Motor neuron (in vitro differentiated cells): Measurements from ENCODE around the gene CNTN3. TPM values are rescaled to one million over a fixed set of nuclear protein-coding genes. Genes with fewer than 3 reads are reported as not detected.
A peak's percentile ranks its signal among the peaks of the same experiment; 100 is the strongest.

ENCODE experiments used
- ATAC-seq, 8 experiments: fragments of 200-7000 bp; cut with Tn5 transposase; replicated peaks in 6 of 8; 2 replicates each; pipeline ENCODE4 v1.8.0; 2021; ENCODE audit warnings: mild to moderate bottlenecking in 8 of 8, moderate library complexity in 8 of 8
- H3K27ac ChIP-seq, 2 donors: fragments of 250-450 bp; sonication (Bioruptor Pico); 2 replicates each; pipeline ENCODE4 v1.9.0; 2021; ENCODE audit warnings: antibody characterized with exemption in 2 of 2, mild to moderate bottlenecking in 2 of 2, moderate library complexity in 1 of 2
- H3K4me1 ChIP-seq, 2 donors: fragments of 250-450 bp; sonication (Bioruptor Pico); replicated peaks in 1 of 2; 2 replicates each; pipeline ENCODE4 v1.6.1; 2021; ENCODE audit warnings: antibody characterized with exemption in 2 of 2, mild to moderate bottlenecking in 2 of 2, moderate library complexity in 1 of 2
- H3K4me3 ChIP-seq, 5 donors: fragments of 250-450 bp; sonication (Bioruptor Pico); 2 replicates each; pipeline ENCODE4 v1.9.0; 2021; ENCODE audit warnings: antibody characterized with exemption in 5 of 5, mild to moderate bottlenecking in 5 of 5, moderate library complexity in 4 of 5
- WGBS, 10 experiments: fragments of 450-650 bp; shearing (Covaris generic); methylation state at CpG; one replicate each; pipeline ENCODE4 v1.0.0; 2022; 5-methylcytosine and 5-hydroxymethylcytosine counted together
- in situ Hi-C, 9 experiments: fragments of 400-800 bp; cut with MboI; loops; one replicate each; pipeline ENCODE4 v1.15.0; 2021; ENCODE audit warnings: low sequenced_read_pairs in 9 of 9, low pct_unique_long_range_greater_than_20kb in 2 of 9; ENCODE audit not compliant: unreplicated experiment in 9 of 9
- total RNA-seq, 8 experiments: library from RNA; unstranded; fragments of 300-600 nt; gene quantifications; 2 replicates each; pipeline versions ENCODE4 v1.2.3 to v1.2.4, GENCODE V29; 2022

Gene CNTN3
- total RNA-seq = 10 to 100 TPM in 3 of 8 experiments, 1 to 10 TPM in 4, under 1 TPM in 1; 0.63 to 16.4 (median 2.3) TPM

GRCh38 chr3:74614107-74614967 lies at the start of gene CNTN3:
Gene CNTN3 (minus strand): TSS chr3:74614659. CDS start chr3:74521112, 93,547 bp downstream.
- no peak within 1 kb of the TSS for H3K27ac ChIP-seq

DNA sequence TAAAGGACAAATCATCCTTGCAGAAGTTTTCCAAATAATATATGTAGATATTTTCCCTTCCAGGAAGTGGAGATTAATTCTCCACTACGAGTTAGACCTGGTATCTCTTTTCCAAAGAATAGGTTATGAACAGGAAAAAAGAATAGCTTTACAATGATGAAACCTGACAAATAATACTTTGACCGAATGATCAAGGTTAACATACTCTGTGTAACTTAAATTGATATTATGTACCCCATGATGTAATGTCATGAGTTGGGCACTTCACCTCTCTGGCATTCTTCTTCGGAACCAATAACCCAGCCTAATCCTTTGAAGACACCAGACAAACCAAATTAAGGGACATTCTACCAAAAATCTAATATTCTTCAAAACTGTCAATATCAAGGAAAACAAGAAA lies 48.7 kb upstream of the CNTN3 start:
- in situ Hi-C loops = loop anchor here in 1 of 9 experiments (25.0 kb wide), 1 partner anchor 324 kb away; no protein-coding TSS in a partner anchor
- Histone ChIP-seq H3K4me3 (no peak overlapping the region), H3K4me1 (peaks cover 0 to 8% of the 10 kb centered on the region in 2 donors), H3K27ac (no peak overlapping the region)
- ATAC-seq = no peak
- 20 to 100% (median 95%) methylated on average over 1 to 3 of the region's 3 CpGs for WGBS, 10 experiments

More at GRCh38 chr3:74614107-74614967, at the start of gene CNTN3:
- H3K4me1 ChIP-seq = peaks cover 0 to 4% of the 10 kb centered on the region in 2 donors
- in situ Hi-C loops = no loop called here
- peak within 1 kb of the TSS; percentile 41 to 79 (median 45) for H3K4me3 ChIP-seq
- 0 to 3% methylated on average over 3 to 6 of the region's 108 CpGs; no CpG with 5 or more reads in 8 of the 10 experiments for WGBS, 10 experiments
- ATAC-seq = peak; percentile 70 to 96 (median 94)

GRCh38 chr3:74661672-74662071 lies 47.2 kb upstream of the CNTN3 start:
- Histone ChIP-seq H3K4me3 (no peak overlapping the region), H3K4me1 (peaks cover 0 to 8% of the 10 kb centered on the region in 2 donors), H3K27ac (no peak overlapping the region)
- in situ Hi-C loops = loop anchor here in 1 of 9 experiments (25.0 kb wide), 1 partner anchor 326 kb away; no protein-coding TSS in a partner anchor
- ATAC-seq = peak in 1 of 8 experiments; percentile 40

- Histone ChIP-seq H3K4me1 (no peaks in the 10 kb centered on the region), H3K27ac (no peak overlapping the region), H3K4me3 (no peak overlapping the region)
- in situ Hi-C loops = loop anchor here in 1 of 9 experiments (25.0 kb wide), 1 partner anchor 335 kb away; no protein-coding TSS in a partner anchor
- no peak for ATAC-seq
- WGBS, 10 experiments = 55 to 100% (median 80%) methylated on average over 1 to 2 of the region's 2 CpGs
Observed at GRCh38 chr3:74651885-74652284, 37.4 kb upstream of the CNTN3 start.

DNA sequence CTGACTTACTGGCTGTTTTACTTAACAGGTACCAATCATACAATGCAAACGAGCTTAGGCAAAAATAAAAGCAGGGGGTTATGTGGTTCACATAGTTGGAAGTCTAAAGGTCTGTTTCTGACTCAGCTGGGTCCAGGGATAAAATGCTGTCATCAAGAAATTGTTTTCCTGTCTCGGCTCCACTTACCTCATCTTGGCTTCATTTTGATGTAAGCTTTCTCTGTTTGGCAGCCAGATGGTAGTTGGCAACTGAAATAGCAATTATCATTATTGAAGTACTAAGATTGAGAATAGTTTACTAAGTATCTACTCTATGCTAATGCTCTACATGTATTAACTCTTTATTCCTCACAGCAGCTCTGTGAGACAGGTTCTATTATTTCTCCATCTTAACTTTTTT lies 36.8 kb upstream of the CNTN3 start:
- no peak overlapping the region for H3K4me3 ChIP-seq
- H3K4me1 ChIP-seq = no peaks in the 10 kb centered on the region
- H3K27ac ChIP-seq = no peak overlapping the region
- peak in 1 of 8 experiments; percentile 47 for ATAC-seq
- WGBS, 10 experiments = 0 to 90% (median 67%) methylated on average over 1 to 2 of the region's 2 CpGs; no CpG with 5 or more reads in 1 of the 10 experiments
- in situ Hi-C loops = loop anchor here in 1 of 9 experiments (25.0 kb wide), 1 partner anchor 336 kb away; no protein-coding TSS in a partner anchor

GRCh38 chr3:74648107-74648506 lies 33.6 kb upstream of the CNTN3 start:
- H3K4me1 ChIP-seq = no peaks in the 10 kb centered on the region
- in situ Hi-C loops = loop anchor here in 1 of 9 experiments (25.0 kb wide), 1 partner anchor 786 kb away; no protein-coding TSS in a partner anchor
- no peak overlapping the region for H3K4me3 ChIP-seq
- 62 to 100% (median 88%) methylated on average over 1 to 4 of the region's 4 CpGs; no CpG with 5 or more reads in 3 of the 10 experiments for WGBS, 10 experiments
- ATAC-seq = peak in 1 of 8 experiments; percentile 59
- H3K27ac ChIP-seq = no peak overlapping the region

DNA sequence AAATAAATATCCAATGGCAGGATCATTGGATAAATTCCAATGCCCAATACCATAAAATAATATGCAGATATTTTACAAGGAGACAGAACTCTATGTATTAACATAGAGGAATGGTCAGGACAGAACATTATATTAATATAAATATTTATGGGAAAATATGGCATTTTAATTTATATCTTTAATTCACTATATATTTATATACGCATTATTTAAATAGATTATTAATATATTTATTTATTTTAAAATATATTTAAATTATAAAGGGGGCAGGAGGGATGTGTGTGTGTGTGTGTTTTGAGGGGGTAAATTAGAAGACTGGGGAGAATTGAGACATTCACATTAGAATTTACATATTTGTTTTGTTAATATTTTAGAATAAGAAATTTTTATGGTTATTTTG lies 31.6 kb upstream of the CNTN3 start:
- Histone ChIP-seq H3K4me3 (no peak overlapping the region), H3K4me1 (no peaks in the 10 kb centered on the region), H3K27ac (no peak overlapping the region)
- in situ Hi-C loops = loop anchor here in 1 of 9 experiments (25.0 kb wide), 1 partner anchor 784 kb away; no protein-coding TSS in a partner anchor
- ATAC-seq = no peak
- WGBS, 10 experiments = 11 to 100% (median 71%) methylated on average over 1 of the region's 1 CpG; no CpG with 5 or more reads in 2 of the 10 experiments

DNA sequence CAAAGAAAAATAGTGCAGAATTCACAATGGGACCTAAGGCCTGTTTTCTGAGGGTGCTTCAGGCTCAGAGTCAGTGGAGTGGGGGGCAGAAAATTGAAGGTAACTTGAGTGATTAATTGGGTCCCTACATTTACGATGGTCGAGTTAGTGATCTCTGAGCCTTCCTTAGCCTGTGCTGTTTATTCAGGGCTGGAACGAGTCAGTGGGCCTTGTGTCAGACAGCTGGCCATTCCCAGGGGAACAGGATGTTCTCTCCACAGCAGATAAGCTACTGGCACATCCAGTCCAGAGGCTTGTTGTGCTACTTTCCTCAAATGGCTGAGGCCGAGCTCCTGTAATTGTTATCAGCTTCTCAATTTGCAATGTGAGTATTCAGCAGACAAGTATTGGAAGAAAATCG lies 29.2 kb upstream of the CNTN3 start:
- in situ Hi-C loops = loop anchor here in 1 of 9 experiments (25.0 kb wide), 1 partner anchor 781 kb away; no protein-coding TSS in a partner anchor
- WGBS, 10 experiments = 10 to 67% (median 41%) methylated on average over 2 to 5 of the region's 5 CpGs; no CpG with 5 or more reads in 1 of the 10 experiments
- ATAC-seq = peak in 5 of 8 experiments; percentile 57 to 93 (median 70)
- H3K27ac ChIP-seq = no peak overlapping the region
- no peaks in the 10 kb centered on the region for H3K4me1 ChIP-seq
- no peak overlapping the region for H3K4me3 ChIP-seq

GRCh38 chr3:74642876-74643275 lies 28.4 kb upstream of the CNTN3 start:
- Histone ChIP-seq H3K27ac (no peak overlapping the region), H3K4me3 (no peak overlapping the region), H3K4me1 (no peaks in the 10 kb centered on the region)
- in situ Hi-C loops = loop anchor here in 1 of 9 experiments (25.0 kb wide), 1 partner anchor 781 kb away; no protein-coding TSS in a partner anchor
- ATAC-seq = no peak
- WGBS, 10 experiments = 17 to 100% (median 53%) methylated on average over 1 of the region's 1 CpG; no CpG with 5 or more reads in 4 of the 10 experiments

GRCh38 chr3:74640211-74640610 lies 25.8 kb upstream of the CNTN3 start:
- Histone ChIP-seq H3K4me3 (no peak overlapping the region), H3K4me1 (no peaks in the 10 kb centered on the region), H3K27ac (no peak overlapping the region)
- in situ Hi-C loops = loop anchor here in 1 of 9 experiments (25.0 kb wide), 1 partner anchor 778 kb away; no protein-coding TSS in a partner anchor
- no peak for ATAC-seq

DNA sequence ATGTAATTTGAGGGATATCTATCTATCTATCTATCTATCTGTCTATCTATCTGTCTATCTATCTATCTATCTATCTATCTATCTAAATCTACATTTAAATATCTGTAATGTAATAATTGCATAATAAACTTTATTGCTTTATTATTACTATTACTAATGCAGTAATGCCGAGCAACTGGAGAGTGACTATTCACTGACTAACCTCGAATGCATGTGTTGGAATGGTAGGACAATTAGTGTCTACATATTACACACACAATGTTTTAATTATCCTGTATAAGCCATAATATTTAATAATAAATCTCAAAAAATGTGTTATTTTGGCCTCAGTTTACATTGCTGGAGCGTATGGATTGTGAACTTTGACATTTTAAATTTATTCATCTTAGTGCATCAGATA lies 25.2 kb upstream of the CNTN3 start:
- Histone ChIP-seq H3K4me1 (no peaks in the 10 kb centered on the region), H3K27ac (no peak overlapping the region), H3K4me3 (no peak overlapping the region)
- in situ Hi-C loops = loop anchor here in 1 of 9 experiments (25.0 kb wide), 1 partner anchor 777 kb away; no protein-coding TSS in a partner anchor
- no peak for ATAC-seq
- WGBS, 10 experiments = 7 to 100% (median 73%) methylated on average over 1 to 3 of the region's 3 CpGs

DNA sequence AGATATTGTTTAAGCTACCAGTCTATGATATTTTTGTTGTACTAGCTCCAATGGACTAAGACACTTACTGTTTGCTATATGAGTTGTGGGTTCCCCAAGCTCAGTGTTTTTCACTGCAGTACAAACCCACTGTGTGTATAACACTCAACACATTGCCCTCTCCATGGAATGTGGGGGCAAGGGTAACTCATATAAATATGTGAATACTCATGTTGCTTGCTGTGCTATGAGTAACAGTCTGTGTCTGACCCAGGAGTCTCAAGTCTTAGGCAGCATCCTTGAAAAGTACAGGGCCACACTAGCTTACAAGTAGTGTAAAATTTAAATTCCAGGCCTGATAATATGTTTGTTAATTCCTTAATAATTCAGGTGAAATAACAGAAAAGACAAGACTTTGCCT lies 22.5 kb upstream of the CNTN3 start:
- no peak overlapping the region for H3K4me3 ChIP-seq
- in situ Hi-C loops = loop anchor here in 1 of 9 experiments (25.0 kb wide), 1 partner anchor 775 kb away; no protein-coding TSS in a partner anchor

DNA sequence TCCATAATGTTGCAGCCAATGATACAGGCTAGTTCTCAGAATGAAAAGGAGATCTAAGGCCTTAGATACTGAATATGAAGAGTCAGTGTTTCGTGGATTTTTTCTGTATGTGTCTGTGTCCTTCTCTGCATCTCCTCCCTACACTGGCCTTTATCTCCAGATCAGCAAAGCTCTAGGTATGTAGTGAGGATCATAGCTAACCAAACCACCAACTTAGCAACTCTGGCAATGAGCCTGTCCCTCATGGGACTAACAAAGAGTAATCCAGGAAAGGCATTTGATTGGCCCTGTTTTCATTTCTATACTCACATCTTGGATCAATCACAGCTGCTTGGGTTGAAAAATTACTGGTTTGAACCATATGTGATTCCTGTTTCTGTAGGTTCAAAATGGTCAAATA lies 18.6 kb upstream of the CNTN3 start:
- in situ Hi-C loops = loop anchor here in 1 of 9 experiments (25.0 kb wide), 1 partner anchor 771 kb away; no protein-coding TSS in a partner anchor
- no peaks in the 10 kb centered on the region for H3K4me1 ChIP-seq
- no peak for ATAC-seq
- WGBS, 10 experiments = 14 to 100% (median 64%) methylated on average over 1 of the region's 1 CpG; no CpG with 5 or more reads in 4 of the 10 experiments
- H3K27ac ChIP-seq = no peak overlapping the region
- no peak overlapping the region for H3K4me3 ChIP-seq

More for the DNA sequence above, 22.5 kb upstream of the CNTN3 start:
- ATAC-seq = no peak
- H3K27ac ChIP-seq = no peak overlapping the region
- H3K4me1 ChIP-seq = no peaks in the 10 kb centered on the region
